WTC11 (cell line): ENCODE data around the gene IGFL2. TPM values are rescaled to one million over a fixed set of nuclear protein-coding genes. Genes with fewer than 3 reads are reported as not detected.

Source experiments
- ATAC-seq: fragments of 200-7000 bp; cut with Tn5 transposase; 2 replicates; pipeline ENCODE4 v1.10.0; 2021; ENCODE audit warnings: mild to moderate bottlenecking, moderate library complexity
- CTCF ChIA-PET: fragments of 300-600 bp; sonication (Branson Sonifier 250); formaldehyde crosslinking; loops from one replicate; lab custom pipeline; 2021; ENCODE audit warnings: antibody characterized with exemption; lab: Charles Lee
- POLR2A ChIA-PET: fragments of 350-600 bp; sonication (Branson Sonifier 250); formaldehyde crosslinking; loops from one replicate; lab custom pipeline; 2021; ENCODE audit warnings: antibody characterized with exemption; lab: Charles Lee
- DNase-seq: peaks from one replicate; pipeline ENCODE4 v3.0.0; 2021; ENCODE audit warnings: low spot score
- H3K27ac Mint-ChIP-seq: 2 replicates; pipeline ENCODE4 v1.8.0; 2021; ENCODE audit warnings: mixed read lengths
- H3K27me3 Mint-ChIP-seq: 2 replicates; pipeline ENCODE4 v1.8.0; 2021; ENCODE audit warnings: low read depth, mild to moderate bottlenecking, moderate library complexity, mixed read lengths
- H3K36me3 Mint-ChIP-seq: 2 replicates; pipeline ENCODE4 v1.8.0; 2021; ENCODE audit warnings: mixed read lengths
- H3K4me1 Mint-ChIP-seq: 2 replicates; pipeline ENCODE4 v1.8.0; 2022; ENCODE audit warnings: mixed read lengths
- H3K4me3 Mint-ChIP-seq: 2 replicates; pipeline ENCODE4 v1.8.0; 2021; ENCODE audit warnings: mild to moderate bottlenecking, moderate library complexity, mixed read lengths
- H3K9me3 Mint-ChIP-seq: 2 replicates; pipeline ENCODE4 v1.8.0; 2021; ENCODE audit warnings: mixed read lengths
- AFF4 ChIP-seq: sonication (generic); formaldehyde crosslinking; IDR thresholded peaks from 2 replicates; pipeline ENCODE4 v1.8.1; 2023; ENCODE audit warnings: mild to moderate bottlenecking, missing genetic modification reagents, borderline replicate concordance
- CBFB ChIP-seq: sonication (generic); formaldehyde crosslinking; IDR thresholded peaks from 2 replicates; pipeline ENCODE4 v1.8.1; 2022; ENCODE audit warnings: mild to moderate bottlenecking, low read depth, missing genetic modification reagents
- GTF2I ChIP-seq: fragments of 250-450 bp; sonication (Bioruptor Pico); conservative IDR thresholded peaks from 2 replicates; pipeline ENCODE4 v1.4.0; 2021; ENCODE audit warnings: mild to moderate bottlenecking
- IRF2 ChIP-seq: sonication (generic); formaldehyde crosslinking; IDR thresholded peaks from 2 replicates; pipeline ENCODE4 v1.8.0; 2022; ENCODE audit warnings: low read depth, missing genetic modification reagents, borderline replicate concordance
- MLX ChIP-seq: sonication (generic); formaldehyde crosslinking; IDR thresholded peaks from 2 replicates; pipeline ENCODE4 v1.8.1; 2023; ENCODE audit warnings: mild to moderate bottlenecking, missing genetic modification reagents, moderate library complexity
- NFE2L1 ChIP-seq: sonication (generic); formaldehyde crosslinking; IDR thresholded peaks from 2 replicates; pipeline ENCODE4 v1.8.1; 2023; ENCODE audit warnings: missing genetic modification reagents
- NR3C1 ChIP-seq: sonication (generic); formaldehyde crosslinking; conservative IDR thresholded peaks from 2 replicates; pipeline ENCODE4 v1.8.1; 2023; ENCODE audit warnings: low read depth, mild to moderate bottlenecking, missing genetic modification reagents
- SMAD3 ChIP-seq: sonication (generic); formaldehyde crosslinking; IDR thresholded peaks from 2 replicates; pipeline ENCODE4 v1.8.0; 2022; ENCODE audit warnings: missing genetic modification reagents, mild to moderate bottlenecking, borderline replicate concordance
- STAT6 ChIP-seq: sonication (generic); formaldehyde crosslinking; conservative IDR thresholded peaks from 2 replicates; pipeline ENCODE4 v1.8.1; 2023; ENCODE audit warnings: mild to moderate bottlenecking, low read depth, missing genetic modification reagents, moderate library complexity
- ZNF138 ChIP-seq: sonication (generic); formaldehyde crosslinking; conservative IDR thresholded peaks from 2 replicates; pipeline ENCODE4 v1.8.1; 2022; ENCODE audit warnings: mild to moderate bottlenecking, moderate library complexity, missing genetic modification reagents
- ZNF219 ChIP-seq: sonication (generic); formaldehyde crosslinking; IDR thresholded peaks from 2 replicates; pipeline ENCODE4 v1.8.0; 2023; ENCODE audit warnings: missing genetic modification reagents, mild to moderate bottlenecking, borderline replicate concordance
- total RNA-seq: library from RNA; stranded (reverse); gene quantifications from 3 replicates; pipeline ENCODE4 v1.2.3, GENCODE V29; 2021
- TF ChIP-seq, protein P1 (sequence below): fragments of 250-450 bp; sonication (Bioruptor Pico); IDR thresholded peaks from 2 replicates; pipeline ENCODE4 v2.1.2; 2022; ENCODE audit warnings: mild to moderate bottlenecking, moderate library complexity
- TF ChIP-seq, protein P2 (sequence below): fragments of 250-450 bp; sonication (Bioruptor Pico); IDR thresholded peaks from 2 replicates; pipeline ENCODE4 v1.9.0; 2021; ENCODE audit warnings: mild to moderate bottlenecking

The IGFL2 gene
- total RNA-seq, 1 experiment from 2014 or later, result not detected

GRCh38 chr19:46107371-46107770, 40.7 kb upstream of the IGFL2 start (continued):
- TF ChIP-seq SMAD3 (CRISPR knock-in tag), result no peak
- TF ChIP-seq, protein P1, sequence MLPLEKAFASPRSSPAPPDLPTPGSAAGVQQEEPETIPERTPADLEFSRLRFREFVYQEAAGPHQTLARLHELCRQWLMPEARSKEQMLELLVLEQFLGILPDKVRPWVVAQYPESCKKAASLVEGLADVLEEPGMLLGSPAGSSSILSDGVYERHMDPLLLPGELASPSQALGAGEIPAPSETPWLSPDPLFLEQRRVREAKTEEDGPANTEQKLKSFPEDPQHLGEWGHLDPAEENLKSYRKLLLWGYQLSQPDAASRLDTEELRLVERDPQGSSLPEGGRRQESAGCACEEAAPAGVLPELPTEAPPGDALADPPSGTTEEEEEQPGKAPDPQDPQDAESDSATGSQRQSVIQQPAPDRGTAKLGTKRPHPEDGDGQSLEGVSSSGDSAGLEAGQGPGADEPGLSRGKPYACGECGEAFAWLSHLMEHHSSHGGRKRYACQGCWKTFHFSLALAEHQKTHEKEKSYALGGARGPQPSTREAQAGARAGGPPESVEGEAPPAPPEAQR, result no peak
- TF ChIP-seq, protein P2, sequence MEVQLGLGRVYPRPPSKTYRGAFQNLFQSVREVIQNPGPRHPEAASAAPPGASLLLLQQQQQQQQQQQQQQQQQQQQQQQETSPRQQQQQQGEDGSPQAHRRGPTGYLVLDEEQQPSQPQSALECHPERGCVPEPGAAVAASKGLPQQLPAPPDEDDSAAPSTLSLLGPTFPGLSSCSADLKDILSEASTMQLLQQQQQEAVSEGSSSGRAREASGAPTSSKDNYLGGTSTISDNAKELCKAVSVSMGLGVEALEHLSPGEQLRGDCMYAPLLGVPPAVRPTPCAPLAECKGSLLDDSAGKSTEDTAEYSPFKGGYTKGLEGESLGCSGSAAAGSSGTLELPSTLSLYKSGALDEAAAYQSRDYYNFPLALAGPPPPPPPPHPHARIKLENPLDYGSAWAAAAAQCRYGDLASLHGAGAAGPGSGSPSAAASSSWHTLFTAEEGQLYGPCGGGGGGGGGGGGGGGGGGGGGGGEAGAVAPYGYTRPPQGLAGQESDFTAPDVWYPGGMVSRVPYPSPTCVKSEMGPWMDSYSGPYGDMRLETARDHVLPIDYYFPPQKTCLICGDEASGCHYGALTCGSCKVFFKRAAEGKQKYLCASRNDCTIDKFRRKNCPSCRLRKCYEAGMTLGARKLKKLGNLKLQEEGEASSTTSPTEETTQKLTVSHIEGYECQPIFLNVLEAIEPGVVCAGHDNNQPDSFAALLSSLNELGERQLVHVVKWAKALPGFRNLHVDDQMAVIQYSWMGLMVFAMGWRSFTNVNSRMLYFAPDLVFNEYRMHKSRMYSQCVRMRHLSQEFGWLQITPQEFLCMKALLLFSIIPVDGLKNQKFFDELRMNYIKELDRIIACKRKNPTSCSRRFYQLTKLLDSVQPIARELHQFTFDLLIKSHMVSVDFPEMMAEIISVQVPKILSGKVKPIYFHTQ, result no peak

- no peak for TF ChIP-seq IRF2 (CRISPR knock-in tag)
- no peak for TF ChIP-seq CBFB (CRISPR knock-in tag)
- no peak for TF ChIP-seq AFF4
- no peak for TF ChIP-seq NR3C1 (CRISPR knock-in tag)
- TF ChIP-seq GTF2I (CRISPR knock-in tag), result no peak
- TF ChIP-seq, protein P2, result no peak
- TF ChIP-seq ZNF138, result no peak
- TF ChIP-seq NFE2L1 (CRISPR knock-in tag), result no peak
- TF ChIP-seq ZNF219 (CRISPR knock-in tag), result no peak
- TF ChIP-seq MLX (CRISPR knock-in tag), result no peak
- no peak for TF ChIP-seq STAT6
- TF ChIP-seq, all 79 proteins: peak for 0
- peaks cover 11% of the 10 kb centered on the region for H3K27me3 Mint-ChIP-seq
- ChIA-PET POLR2A (no interaction called here), CTCF (no interaction called here)
- H3K4me3 Mint-ChIP-seq, result no peak overlapping the region
- H3K36me3 Mint-ChIP-seq, result peaks cover 6% of the 10 kb centered on the region
- no peak overlapping the region for H3K27ac Mint-ChIP-seq
- peaks cover 4% of the 10 kb centered on the region for H3K9me3 Mint-ChIP-seq
- no peak for DNase-seq
- peaks cover 4% of the 10 kb centered on the region for H3K4me1 Mint-ChIP-seq
- no peak for ATAC-seq
Measured at GRCh38 chr19:46109876-46110275, 38.2 kb upstream of the IGFL2 start.
